Esophagus muscularis mucosa (tissue), 3 donors: ENCODE results near the gene CNTNAP2.

Experiments used
- CTCF ChIP-seq, 3 experiments: fragments of 200-600 bp in 2 of 3; fragments of 450-650 bp in 1 of 3; sonication (generic) in 2 of 3; IDR thresholded peaks; one replicate each; pipeline ENCODE4 v1.5.1; 2017 to 2019; ENCODE audit warnings: antibody characterized with exemption in 3 of 3, mild to moderate bottlenecking in 2 of 3, moderate library complexity in 1 of 3
- POLR2A ChIP-seq: fragments of 450-650 bp; IDR thresholded peaks from one replicate; pipeline ENCODE4 v1.6.1; 2017; ENCODE audit warnings: antibody characterized with exemption, moderate library complexity, mild to moderate bottlenecking, low read depth

- TF ChIP-seq CTCF (IDR thresholded peaks at IDR 0.05) (no peak), POLR2A (no peak)
Measured at GRCh38 chr7:146661929-146662328, 545.3 kb downstream of the CNTNAP2 start.
